Measurements from ENCODE around the gene UTP14A. TPM values are rescaled to one million over a fixed set of nuclear protein-coding genes. Genes with fewer than 3 reads are reported as not detected.

Gene UTP14A
- total RNA-seq, 1 experiment from 2014 or later, result 43.1 TPM

GRCh38 chrX:129953334-129953648, 47.3 kb downstream of the UTP14A start:
- Mint-ChIP-seq H3K4me1 (ENCODE audit: low read depth, unreplicated experiment) (peaks cover 9% of the 10 kb centered on the region), H3K27me3 (ENCODE audit: unreplicated experiment) (peaks cover 50% of the 10 kb centered on the region), H3K9me3 (ENCODE audit: low read depth, unreplicated experiment) (no peaks in the 10 kb centered on the region), H3K36me3 (ENCODE audit: insufficient read depth, unreplicated experiment) (peaks cover 18% of the 10 kb centered on the region), H3K4me3 (ENCODE audit: low read depth, unreplicated experiment) (no peak overlapping the region), H3K27ac (ENCODE audit: unreplicated experiment) (no peak overlapping the region)
- BruUV-seq (replicated peaks), result no TSS peak
- CTCF ChIA-PET, result no interaction called here
- TF ChIP-seq CTCF (IDR thresholded peaks at IDR 0.05; ENCODE audit: unreplicated experiment), result no peak
- intact Hi-C loops (cut with micrococcal nuclease; ENCODE audit: unreplicated experiment), result no loop called here
- no peak for DNase-seq

GRCh38 chrX:129953881-129954280, 47.9 kb downstream of the UTP14A start:
- H3K4me1 Mint-ChIP-seq (ENCODE audit: low read depth, unreplicated experiment), result peaks cover 9% of the 10 kb centered on the region
- H3K9me3 Mint-ChIP-seq (ENCODE audit: low read depth, unreplicated experiment), result no peaks in the 10 kb centered on the region
- no peak for DNase-seq
- CTCF ChIA-PET, result no interaction called here
- intact Hi-C loops (cut with micrococcal nuclease; ENCODE audit: unreplicated experiment), result no loop called here
- peaks cover 19% of the 10 kb centered on the region for H3K36me3 Mint-ChIP-seq (ENCODE audit: insufficient read depth, unreplicated experiment)
- no peak overlapping the region for H3K4me3 Mint-ChIP-seq (ENCODE audit: low read depth, unreplicated experiment)
- no peak for TF ChIP-seq CTCF (IDR thresholded peaks at IDR 0.05; ENCODE audit: unreplicated experiment)
- BruUV-seq (replicated peaks), result no TSS peak
- no peak overlapping the region for H3K27ac Mint-ChIP-seq (ENCODE audit: unreplicated experiment)
- peaks cover 50% of the 10 kb centered on the region for H3K27me3 Mint-ChIP-seq (ENCODE audit: unreplicated experiment)

- Mint-ChIP-seq H3K36me3 (ENCODE audit: insufficient read depth, unreplicated experiment) (peaks cover 19% of the 10 kb centered on the region), H3K27ac (ENCODE audit: unreplicated experiment) (no peak overlapping the region), H3K4me3 (ENCODE audit: low read depth, unreplicated experiment) (no peak overlapping the region), H3K4me1 (ENCODE audit: low read depth, unreplicated experiment) (peaks cover 12% of the 10 kb centered on the region), H3K9me3 (ENCODE audit: low read depth, unreplicated experiment) (no peaks in the 10 kb centered on the region), H3K27me3 (ENCODE audit: unreplicated experiment) (peaks cover 47% of the 10 kb centered on the region)
- DNase-seq, result no peak
- CTCF ChIA-PET, result no interaction called here
- intact Hi-C loops (cut with micrococcal nuclease; ENCODE audit: unreplicated experiment), result no loop called here
- BruUV-seq (replicated peaks), result no TSS peak
- TF ChIP-seq CTCF (IDR thresholded peaks at IDR 0.05; ENCODE audit: unreplicated experiment), result no peak
These were observed 48.8 kb downstream of the UTP14A start for GRCh38 chrX:129954804-129955203.

GRCh38 chrX:129955682-129956081, 49.7 kb downstream of the UTP14A start:
- no peak for DNase-seq
- CTCF ChIA-PET, result no interaction called here
- Mint-ChIP-seq H3K4me1 (ENCODE audit: low read depth, unreplicated experiment) (peaks cover 15% of the 10 kb centered on the region), H3K4me3 (ENCODE audit: low read depth, unreplicated experiment) (no peak overlapping the region), H3K27ac (ENCODE audit: unreplicated experiment) (no peak overlapping the region), H3K36me3 (ENCODE audit: insufficient read depth, unreplicated experiment) (peaks cover 19% of the 10 kb centered on the region), H3K9me3 (ENCODE audit: low read depth, unreplicated experiment) (no peaks in the 10 kb centered on the region), H3K27me3 (ENCODE audit: unreplicated experiment) (peaks cover 41% of the 10 kb centered on the region)
- TF ChIP-seq CTCF (IDR thresholded peaks at IDR 0.05; ENCODE audit: unreplicated experiment), result no peak
- BruUV-seq (replicated peaks), result no TSS peak
- intact Hi-C loops (cut with micrococcal nuclease; ENCODE audit: unreplicated experiment), result no loop called here

GRCh38 chrX:129956145-129956544, 50.2 kb downstream of the UTP14A start:
- peaks cover 19% of the 10 kb centered on the region for H3K36me3 Mint-ChIP-seq (ENCODE audit: insufficient read depth, unreplicated experiment)
- peaks cover 41% of the 10 kb centered on the region for H3K27me3 Mint-ChIP-seq (ENCODE audit: unreplicated experiment)
- H3K9me3 Mint-ChIP-seq (ENCODE audit: low read depth, unreplicated experiment), result no peaks in the 10 kb centered on the region
- CTCF ChIA-PET, result interaction anchor here (0.6 kb wide), 1 partner anchor 19 kb away, joined by 3 read pairs; no protein-coding TSS in a partner anchor
- peaks cover 19% of the 10 kb centered on the region for H3K4me1 Mint-ChIP-seq (ENCODE audit: low read depth, unreplicated experiment)
- peak overlapping the region; percentile 57 for H3K4me3 Mint-ChIP-seq (ENCODE audit: low read depth, unreplicated experiment)
- TF ChIP-seq CTCF (IDR thresholded peaks at IDR 0.05; ENCODE audit: unreplicated experiment), result no peak
- no TSS peak for BruUV-seq (replicated peaks)
- DNase-seq, result no peak
- no peak overlapping the region for H3K27ac Mint-ChIP-seq (ENCODE audit: unreplicated experiment)
- intact Hi-C loops (cut with micrococcal nuclease; ENCODE audit: unreplicated experiment), result no loop called here
